Muscle layer of duodenum (tissue), 2 donors: ENCODE data around the gene CYB5B.
"Not testable (repeated sequence)": the region's sequence is repeated elsewhere in the genome, so short reads cannot be mapped to it uniquely, and the experiment has no call there.

ENCODE experiments used
- H3K27ac ChIP-seq: one replicate; pipeline ENCODE4 v1.7.0; 2013; ENCODE audit warnings: mild to moderate bottlenecking, low read length
- H3K27me3 ChIP-seq: one replicate; pipeline ENCODE4 v1.7.0; 2013; ENCODE audit warnings: low read depth, mild to moderate bottlenecking, control low read depth, low read length
- H3K36me3 ChIP-seq, 2 donors: one replicate each; pipeline ENCODE4 v1.7.0; 2013; ENCODE audit warnings: low read length in 2 of 2, control low read depth in 1 of 2, mild to moderate bottlenecking in 1 of 2; ENCODE audit not compliant: insufficient read depth in 2 of 2, control insufficient read depth in 1 of 2
- H3K4me1 ChIP-seq, 2 donors: one replicate each; pipeline ENCODE4 v1.7.0; 2013; ENCODE audit warnings: low read length in 2 of 2, mild to moderate bottlenecking in 2 of 2, control low read depth in 1 of 2, moderate library complexity in 1 of 2; ENCODE audit not compliant: insufficient read depth in 2 of 2, control insufficient read depth in 1 of 2
- H3K4me3 ChIP-seq, 2 donors: one replicate each; pipeline ENCODE4 v1.7.0; 2013; ENCODE audit warnings: low read length in 2 of 2, low read depth in 1 of 2, mild to moderate bottlenecking in 1 of 2
- H3K9me3 ChIP-seq, 2 donors: one replicate each; pipeline ENCODE4 v1.7.0; 2013; ENCODE audit warnings: low read length in 2 of 2, control low read depth in 1 of 2, mild to moderate bottlenecking in 1 of 2; ENCODE audit not compliant: control insufficient read depth in 1 of 2
- donor health status: healthy.

The CYB5B gene

DNA sequence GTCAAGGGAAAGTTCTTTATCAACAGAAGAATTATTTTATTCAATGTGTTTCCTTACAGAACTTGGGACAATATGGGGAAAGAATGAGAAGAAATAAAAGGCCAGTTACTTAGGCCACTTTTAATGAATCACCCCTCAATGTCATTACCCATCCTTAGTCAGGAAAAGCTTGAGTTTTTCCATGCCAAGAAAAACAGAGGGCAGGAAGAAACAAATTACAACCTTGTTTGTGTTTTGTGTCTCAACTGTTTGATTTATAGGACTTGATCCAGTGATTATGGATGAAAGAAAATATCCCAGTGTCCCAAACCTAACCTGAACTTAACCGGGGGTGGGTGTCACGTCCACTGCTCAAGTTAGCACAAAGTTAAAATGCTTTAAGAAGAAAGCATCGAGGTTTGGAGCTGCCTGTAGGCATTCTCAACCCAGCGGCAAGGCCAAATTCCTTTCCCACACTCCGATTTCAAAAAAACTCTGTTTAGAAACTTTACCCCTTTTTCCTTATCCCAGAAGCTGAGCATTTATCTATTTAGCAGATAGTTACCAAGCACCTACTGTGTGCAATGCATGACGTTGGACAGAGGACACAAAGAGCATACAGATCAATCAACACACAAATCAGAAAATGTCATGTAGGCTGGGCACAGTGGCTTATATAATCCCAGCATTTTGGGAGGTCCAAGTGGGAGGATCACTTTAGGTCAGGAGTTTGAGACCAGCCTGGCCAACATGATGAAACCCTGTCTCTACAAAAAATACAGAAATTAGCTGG lies 14.0 kb upstream of the CYB5B start:
- Histone ChIP-seq H3K36me3 (no peaks in the 10 kb centered on the region), H3K4me1 (no peaks in the 10 kb centered on the region), H3K4me3 (no peak overlapping the region), H3K27ac (no peak overlapping the region), H3K9me3 (no peaks in the 10 kb centered on the region), H3K27me3 (no peaks in the 10 kb centered on the region)

DNA sequence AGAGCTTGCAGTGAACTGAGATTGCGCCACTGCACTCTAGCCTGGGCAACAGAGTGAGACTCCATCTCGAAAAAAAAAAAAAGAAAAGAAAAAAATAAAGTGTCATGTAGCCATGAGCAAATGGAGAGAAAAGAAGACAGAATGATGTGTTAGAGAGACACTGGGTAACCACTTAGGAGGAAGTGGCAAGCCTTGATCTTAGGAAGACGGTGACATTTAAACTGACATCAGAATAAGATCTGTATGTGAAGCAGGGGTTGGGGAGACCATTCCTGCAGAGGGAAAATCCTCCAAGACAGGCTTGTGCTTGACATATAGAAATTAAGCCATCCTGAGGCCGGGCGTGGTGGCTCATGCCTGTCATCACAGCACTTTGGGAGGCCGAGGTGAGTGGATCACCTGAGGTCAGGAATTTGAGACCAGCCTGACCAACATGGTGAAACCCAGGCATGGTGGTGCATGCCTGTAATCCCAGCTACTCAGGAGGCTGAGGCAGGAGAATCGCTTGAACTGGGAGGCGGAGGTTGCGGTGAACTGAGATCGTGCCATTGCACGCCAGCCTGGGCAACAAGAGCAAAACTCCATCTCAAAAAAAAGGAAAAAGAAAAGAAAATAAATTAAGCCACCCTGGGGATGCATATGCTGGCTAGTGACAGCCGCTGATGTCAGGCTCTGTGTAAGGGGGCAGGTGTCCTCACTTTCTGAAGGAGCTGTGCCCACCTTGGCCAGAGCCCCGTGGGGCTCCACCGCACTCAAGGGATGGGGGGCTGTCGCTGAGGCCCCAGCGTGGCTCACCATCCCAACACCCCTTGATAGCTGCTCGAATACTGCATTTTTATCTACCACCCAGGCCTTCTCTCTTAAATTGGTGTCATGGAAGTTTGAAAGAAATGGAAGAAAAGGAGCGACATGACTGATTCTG lies 13.1 kb upstream of the CYB5B start:
- Histone ChIP-seq H3K27ac (no peak overlapping the region), H3K27me3 (no peaks in the 10 kb centered on the region), H3K36me3 (no peaks in the 10 kb centered on the region), H3K9me3 (no peaks in the 10 kb centered on the region), H3K4me3 (no peak overlapping the region), H3K4me1 (no peaks in the 10 kb centered on the region)

DNA sequence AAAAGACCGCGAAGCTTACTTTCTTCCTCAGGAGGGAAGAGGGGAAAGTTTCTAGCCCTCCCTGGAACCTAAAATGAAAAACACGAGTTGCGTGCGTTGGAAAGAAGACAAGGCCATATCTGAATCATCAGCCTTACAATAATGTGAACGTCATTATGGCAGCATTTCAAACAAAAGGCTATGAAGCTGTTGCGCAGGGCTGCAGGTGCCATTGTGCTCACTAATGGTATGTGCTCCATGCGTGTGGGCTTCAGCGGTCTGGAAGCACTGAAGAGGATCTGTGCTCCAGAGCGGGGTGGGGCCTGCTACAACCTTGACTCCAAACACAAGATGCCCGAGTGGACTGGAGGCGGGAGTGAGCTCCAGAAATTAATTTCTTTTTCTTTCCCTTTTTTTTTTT lies 12.1 kb upstream of the CYB5B start:
- H3K27me3 ChIP-seq, result no peaks in the 10 kb centered on the region
- H3K27ac ChIP-seq, result no peak overlapping the region
- H3K9me3 ChIP-seq, result no peaks in the 10 kb centered on the region

GRCh38 chr16:69413045-69413664 lies 11.3 kb upstream of the CYB5B start:
- Histone ChIP-seq H3K27ac (no peak overlapping the region), H3K9me3 (no peaks in the 10 kb centered on the region), H3K27me3 (no peaks in the 10 kb centered on the region), H3K4me3 (no peak overlapping the region), H3K36me3 (no peaks in the 10 kb centered on the region), H3K4me1 (no peaks in the 10 kb centered on the region)

More for the DNA sequence above, 12.1 kb upstream of the CYB5B start:
- Histone ChIP-seq H3K4me1 (no peaks in the 10 kb centered on the region), H3K4me3 (no peak overlapping the region), H3K36me3 (no peaks in the 10 kb centered on the region)

DNA sequence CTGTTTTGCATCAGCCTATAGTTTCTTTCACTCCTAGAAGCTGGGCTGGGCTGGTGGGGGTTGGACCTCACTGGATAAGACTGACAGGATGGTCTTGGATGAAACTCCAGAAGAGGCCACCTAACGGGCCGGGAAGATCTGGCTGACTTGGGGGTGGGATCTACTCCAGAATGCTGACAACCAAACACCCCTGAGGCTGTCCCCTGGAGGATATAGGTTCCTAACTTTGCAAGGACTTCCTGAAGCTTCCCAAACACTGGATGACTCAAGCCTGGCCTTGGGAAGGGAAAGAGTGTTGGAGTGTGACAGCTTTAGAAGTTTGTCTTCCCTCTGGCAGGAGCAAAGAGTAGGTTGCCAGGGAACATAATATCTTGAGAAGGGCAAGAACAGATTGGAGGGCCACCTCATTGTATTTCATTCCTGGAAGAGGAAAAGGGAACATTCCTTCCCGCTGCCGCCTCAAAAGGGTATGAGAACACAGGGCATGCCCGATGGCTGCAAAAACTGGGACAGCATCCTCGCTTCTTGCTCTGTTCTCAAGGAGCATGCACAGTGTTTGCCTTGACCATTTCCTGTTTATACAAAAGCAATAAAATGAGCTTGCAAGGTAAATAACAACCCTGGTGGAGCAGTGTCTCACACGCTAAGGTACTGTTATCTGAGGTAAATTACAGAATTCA lies 6.8 kb upstream of the CYB5B start:
- H3K9me3 ChIP-seq, result no peaks in the 10 kb centered on the region
- no peaks in the 10 kb centered on the region for H3K27me3 ChIP-seq
- H3K27ac ChIP-seq, result no peak overlapping the region
- no peaks in the 10 kb centered on the region for H3K4me1 ChIP-seq
- H3K4me3 ChIP-seq, result no peak overlapping the region
- no peaks in the 10 kb centered on the region for H3K36me3 ChIP-seq

DNA sequence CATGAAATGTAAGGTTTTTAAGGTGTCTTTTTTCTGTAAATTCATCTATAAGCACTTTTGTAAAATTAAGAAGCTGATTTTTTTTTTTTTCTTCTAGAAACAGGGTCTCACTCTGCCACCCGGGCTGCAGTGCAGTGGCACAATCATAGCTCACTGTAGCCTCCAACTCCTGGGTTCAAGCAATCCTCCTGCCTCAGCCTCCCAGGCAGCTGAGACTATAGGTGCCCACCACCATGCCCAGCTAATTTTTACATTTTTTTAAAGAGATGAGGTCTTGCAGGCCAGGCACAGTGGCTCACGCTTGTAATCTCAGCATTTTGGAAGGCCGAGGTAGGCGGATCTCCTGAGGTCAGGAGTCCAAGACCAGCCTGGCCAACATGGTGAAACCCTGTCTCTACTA lies 4.5 kb upstream of the CYB5B start:
- Histone ChIP-seq H3K4me3 (no peak overlapping the region), H3K27me3 (no peaks in the 10 kb centered on the region), H3K27ac (no peak overlapping the region), H3K9me3 (no peaks in the 10 kb centered on the region), H3K4me1 (peaks cover 0 to under 1% of the 10 kb centered on the region in 2 donors), H3K36me3 (no peaks in the 10 kb centered on the region)

- H3K4me3 ChIP-seq, result no peak overlapping the region
These were observed 1.2 kb upstream of the CYB5B start for GRCh38 chr16:69423189-69423588.

DNA sequence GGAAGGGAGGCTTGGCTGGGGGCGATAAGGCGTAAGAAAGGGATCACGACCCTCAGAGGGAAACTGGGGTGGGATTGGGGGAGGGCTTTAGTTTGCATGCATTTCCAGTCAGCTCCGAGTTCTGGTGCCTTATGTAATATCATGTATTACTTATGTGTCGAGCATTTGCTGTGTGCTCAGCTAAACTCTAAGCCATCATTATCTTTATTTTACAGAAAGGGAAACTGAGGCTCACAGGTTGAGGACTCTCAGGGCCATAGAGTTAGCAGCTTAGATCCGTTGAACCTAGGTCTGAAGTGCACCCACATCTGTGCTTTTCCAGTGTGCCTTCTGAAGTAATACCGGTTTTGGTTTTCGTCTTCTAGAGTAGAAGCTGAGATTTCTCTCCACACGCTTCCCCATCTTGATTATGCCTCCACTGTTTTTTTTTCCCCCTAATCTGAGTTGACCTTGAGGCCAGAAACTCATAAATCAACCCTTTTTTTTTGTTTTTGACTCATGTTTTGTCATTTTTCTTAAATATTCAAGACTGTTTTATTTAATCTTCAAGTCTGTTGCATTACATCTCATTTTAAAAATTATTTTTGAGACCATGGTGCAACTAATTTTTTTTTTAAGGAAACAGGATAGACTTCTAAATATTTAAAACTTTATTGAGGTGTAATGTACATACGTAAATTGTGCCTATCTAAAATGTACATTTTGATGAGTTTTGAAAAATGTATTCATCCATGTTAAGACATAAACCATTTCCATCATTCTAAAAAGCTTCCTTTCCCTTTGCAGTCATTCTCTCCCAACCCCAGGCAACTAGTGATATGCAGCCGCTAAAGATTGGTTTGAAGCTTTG lies 741 bp downstream of the CYB5B start:
- peaks cover 0 to 11% of the 10 kb centered on the region in 2 donors for H3K4me1 ChIP-seq
- H3K9me3 ChIP-seq, result no peaks in the 10 kb centered on the region
- H3K27me3 ChIP-seq, result no peaks in the 10 kb centered on the region
- peak overlapping the region; percentile 79 to 96 for H3K4me3 ChIP-seq
- peak overlapping the region; percentile 89 for H3K27ac ChIP-seq
- peaks cover 6 to 25% of the 10 kb centered on the region in 2 donors for H3K36me3 ChIP-seq

More at GRCh38 chr16:69423189-69423588, 1.2 kb upstream of the CYB5B start:
- H3K4me1 ChIP-seq, result peaks cover 0 to 11% of the 10 kb centered on the region in 2 donors
- no peak overlapping the region for H3K27ac ChIP-seq
- peaks cover 0 to 8% of the 10 kb centered on the region in 2 donors for H3K36me3 ChIP-seq
- H3K27me3 ChIP-seq, result no peaks in the 10 kb centered on the region
- H3K9me3 ChIP-seq, result no peaks in the 10 kb centered on the region

GRCh38 chr16:69428652-69429051 lies 4.2 kb downstream of the CYB5B start:
- Histone ChIP-seq H3K4me3 (no peak overlapping the region), H3K9me3 (no peaks in the 10 kb centered on the region), H3K4me1 (peaks cover 0 to 11% of the 10 kb centered on the region in 2 donors), H3K27ac (no peak overlapping the region), H3K36me3 (peaks cover 6 to 35% of the 10 kb centered on the region in 2 donors), H3K27me3 (no peaks in the 10 kb centered on the region)

- not testable (repeated sequence) for H3K27me3 ChIP-seq, H3K4me3 ChIP-seq, H3K27ac ChIP-seq, H3K9me3 ChIP-seq
- peaks cover 0 to 11% of the 10 kb centered on the region in 2 donors for H3K4me1 ChIP-seq
- peaks cover 6 to 35% of the 10 kb centered on the region in 2 donors for H3K36me3 ChIP-seq
These were observed 4.7 kb downstream of the CYB5B start for GRCh38 chr16:69429058-69429640.
